K562 (cell line): ENCODE data around the gene HEXIM1. TPM values are rescaled to one million over a fixed set of nuclear protein-coding genes. Genes with fewer than 3 reads are reported as not detected.

Experiments
- ATF7 ChIP-seq: fragments of 450-650 bp; IDR thresholded peaks from 2 replicates; pipeline ENCODE4 v1.7.1; 2014; ENCODE audit warnings: mild to moderate bottlenecking, moderate library complexity
- CEBPG ChIP-seq, 3 experiments: fragments of 200-800 bp in 1 of 3; sonication (Bioruptor generic) in 1 of 3; sonication (generic) in 1 of 3; formaldehyde crosslinking in 1 of 3; IDR thresholded peaks in 2 of 3; conservative IDR thresholded peaks in 1 of 3; 2 replicates each; pipeline versions ENCODE4 v1.6.1 to v1.8.0; 2016 to 2022; ENCODE audit warnings: missing compliant biosample characterization in 2 of 3, missing genetic modification characterization in 2 of 3, mild to moderate bottlenecking in 1 of 3, missing genetic modification reagents in 1 of 3
- COPS2 ChIP-seq: fragments of 450-650 bp; conservative IDR thresholded peaks from 2 replicates; pipeline ENCODE4 v1.6.1; 2016; ENCODE audit warnings: mild to moderate bottlenecking, moderate library complexity
- CTCF ChIP-seq, 3 experiments: IDR thresholded peaks in 2 of 3; conservative IDR thresholded peaks in 1 of 3; 2 replicates each; pipeline ENCODE4 v1.5.1; 2011 to 2012; ENCODE audit warnings: low read length in 3 of 3, mild to moderate bottlenecking in 3 of 3, control low read depth in 2 of 3, improper control_type of control experiment in 1 of 3, inconsistent platforms in 1 of 3, low read depth in 1 of 3, mixed read lengths in 1 of 3, moderate library complexity in 1 of 3; ENCODE audit not compliant: insufficient read depth in 2 of 3
- NEUROD1 ChIP-seq: fragments of 150-350 bp; IDR thresholded peaks from 2 replicates; pipeline ENCODE4 v1.6.1; 2014; ENCODE audit warnings: borderline replicate concordance, low read length, low read depth; ENCODE audit not compliant: partially characterized antibody
- NFIC ChIP-seq: fragments of 450-650 bp; IDR thresholded peaks from 2 replicates; pipeline ENCODE4 v1.6.1; 2017; ENCODE audit warnings: mild to moderate bottlenecking, inconsistent platforms
- NR2C1 ChIP-seq, 2 experiments: fragments of 450-650 bp; IDR thresholded peaks; 2 replicates each; pipeline ENCODE4 v1.6.1; 2017; ENCODE audit warnings: mild to moderate bottlenecking in 2 of 2, antibody characterized with exemption in 1 of 2, inconsistent platforms in 1 of 2, missing compliant biosample characterization in 1 of 2, missing genetic modification characterization in 1 of 2
- RBM25 ChIP-seq: fragments of 200-400 bp; formaldehyde crosslinking; IDR thresholded peaks from 2 replicates; pipeline ENCODE4 v1.6.1; 2018; ENCODE audit warnings: low read length, low read depth, moderate library complexity; ENCODE audit not compliant: severe bottlenecking
- SIN3A ChIP-seq, 2 experiments: fragments of 150-350 bp in 1 of 2; IDR thresholded peaks; 2 replicates each; pipeline ENCODE4 v1.6.1; 2011 to 2016; ENCODE audit warnings: borderline replicate concordance in 2 of 2, low read depth in 2 of 2, low read length in 2 of 2, mild to moderate bottlenecking in 2 of 2, moderate library complexity in 2 of 2; ENCODE audit not compliant: control insufficient read depth in 1 of 2
- SOX6 ChIP-seq: fragments of 450-650 bp; IDR thresholded peaks from 2 replicates; pipeline ENCODE4 v1.6.1; 2014; ENCODE audit warnings: mild to moderate bottlenecking
- SREBF2 ChIP-seq: sonication (generic); formaldehyde crosslinking; IDR thresholded peaks from 2 replicates; pipeline ENCODE4 v1.4.0; 2020; ENCODE audit warnings: mild to moderate bottlenecking, missing genetic modification reagents
- TBL1XR1 ChIP-seq, 2 experiments: IDR thresholded peaks; 2 replicates each; pipeline ENCODE4 v1.6.1; 2012; ENCODE audit warnings: improper control_type of control experiment in 2 of 2, low read length in 2 of 2, mild to moderate bottlenecking in 1 of 2
- ZEB2 ChIP-seq: fragments of 450-650 bp; IDR thresholded peaks from 2 replicates; pipeline ENCODE4 v1.6.1; 2016
- ZMIZ1 ChIP-seq, 2 experiments: fragments of 150-350 bp in 1 of 2; IDR thresholded peaks; 2 replicates each; pipeline ENCODE4 v1.6.1; 2012 to 2016; ENCODE audit warnings: low read depth in 2 of 2, low read length in 2 of 2, mild to moderate bottlenecking in 1 of 2, moderate library complexity in 1 of 2
- ZNF384 ChIP-seq: IDR thresholded peaks from 2 replicates; pipeline ENCODE4 v1.6.1; 2012; ENCODE audit warnings: low read depth, low read length, improper control_type of control experiment
- ZNF668 ChIP-seq: fragments of 250-450 bp; sonication (Bioruptor Pico); IDR thresholded peaks from 2 replicates; pipeline ENCODE4 v1.8.0; 2022; ENCODE audit warnings: mild to moderate bottlenecking, inconsistent platforms
- polyA plus RNA-seq, 8 experiments: library from polyadenylated mRNA; depleted of rRNA in 4 of 8; stranded (reverse) in 5 of 8; unstranded in 3 of 8; fragments of >200 nt; fragmentation: Nextera tagmentation in 2 of 8; fragmentation: Illumina TruSeq in 1 of 8; extraction: Ambion mirVana in 2 of 8; extraction: Trizol in 1 of 8; gene quantifications; 2 replicates each; pipeline versions ENCODE4 v1.2.1 to v1.2.3, GENCODE V29; 2011 to 2014; ENCODE audit warnings: inconsistent platforms in 1 of 8, missing spikeins in 1 of 8
- total RNA-seq, 7 experiments: library from RNA; depleted of rRNA in 6 of 7; stranded (reverse); fragments of >200 nt in 6 of 7; fragmentation: Illumina TruSeq in 2 of 7; extraction: Trizol in 2 of 7; gene quantifications; 2 replicates each; pipeline versions ENCODE4 v1.2.1 to v1.2.3, GENCODE V29; 2011 to 2021; ENCODE audit warnings: low replicate concordance in 1 of 7
- TF ChIP-seq, protein P1 (sequence below): sonication (generic); formaldehyde crosslinking; IDR thresholded peaks from 2 replicates; pipeline ENCODE4 v1.9.0; 2022; ENCODE audit warnings: mild to moderate bottlenecking, missing genetic modification reagents
- TF ChIP-seq, protein P2 (sequence below): IDR thresholded peaks from 2 replicates; pipeline ENCODE4 v1.6.1; 2012; ENCODE audit warnings: low read depth, low read length, improper control_type of control experiment, borderline replicate concordance

Gene HEXIM1
- total and polyA plus RNA-seq, 9 of the 15 experiments (the other 6 are each of a cell fraction or from before 2014, with no cell fraction given): 1.4 to 28.3 (median 9.1) TPM

DNA sequence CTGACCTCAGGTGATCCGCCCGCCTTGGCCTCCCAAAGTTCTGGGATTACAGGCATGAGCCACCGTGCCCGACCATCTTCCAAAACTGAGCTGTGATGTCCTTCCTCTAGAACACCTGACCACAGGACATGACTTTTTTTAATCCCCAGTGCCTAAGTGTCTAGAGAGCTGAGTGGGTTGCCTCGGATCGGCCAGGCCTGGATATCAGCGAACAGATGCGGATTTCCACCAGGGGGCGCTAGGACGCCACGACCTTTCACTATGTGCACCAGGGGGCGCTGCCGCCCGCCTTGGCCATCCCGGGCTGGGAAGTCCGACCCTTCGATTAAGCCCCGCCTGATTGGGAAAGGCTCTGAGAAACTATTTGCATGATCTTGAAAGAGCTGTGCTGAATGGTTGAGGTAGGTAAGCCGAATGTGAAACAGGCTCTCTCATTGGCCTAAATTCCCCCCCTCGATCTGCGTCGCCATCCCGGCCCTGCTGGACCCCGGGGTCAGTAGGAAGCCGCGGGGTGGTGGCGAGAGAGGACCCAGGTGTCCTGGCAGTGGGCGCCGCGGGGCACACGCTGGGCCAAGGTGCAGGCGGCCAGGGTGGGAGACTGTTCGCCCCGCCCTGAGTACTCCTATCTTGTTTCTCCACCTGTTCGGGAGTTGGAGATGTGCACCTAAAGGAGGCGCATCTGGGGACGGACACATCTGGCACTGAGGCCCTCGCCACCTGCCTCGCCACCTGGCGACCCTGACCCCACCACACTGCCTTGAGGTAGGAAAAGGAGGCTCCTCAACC lies 12.9 kb upstream of the HEXIM1 start, which contains the start of gene ACBD4 (continued):
- TF ChIP-seq NEUROD1: peak; percentile 42
- peak in 1 of 2 experiments; percentile 52; a peak in 1 of 4 replicates for TF ChIP-seq ZMIZ1 (IDR thresholded peaks at IDR 0.05; ENCODE audit: low read depth in 2 of 2, low read length in 2 of 2)
- TF ChIP-seq, protein P1, sequence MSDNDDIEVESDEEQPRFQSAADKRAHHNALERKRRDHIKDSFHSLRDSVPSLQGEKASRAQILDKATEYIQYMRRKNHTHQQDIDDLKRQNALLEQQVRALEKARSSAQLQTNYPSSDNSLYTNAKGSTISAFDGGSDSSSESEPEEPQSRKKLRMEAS (CRISPR knock-in tag): peak; percentile 58
- peak; percentile 65 for TF ChIP-seq NFIC
- TF ChIP-seq SOX6: peak; percentile 57
- TF ChIP-seq ZNF384: peak; percentile 58
- peak; percentile 82 for TF ChIP-seq ZEB2
- TF ChIP-seq RBM25: peak; percentile 84
- TF ChIP-seq, protein P2, sequence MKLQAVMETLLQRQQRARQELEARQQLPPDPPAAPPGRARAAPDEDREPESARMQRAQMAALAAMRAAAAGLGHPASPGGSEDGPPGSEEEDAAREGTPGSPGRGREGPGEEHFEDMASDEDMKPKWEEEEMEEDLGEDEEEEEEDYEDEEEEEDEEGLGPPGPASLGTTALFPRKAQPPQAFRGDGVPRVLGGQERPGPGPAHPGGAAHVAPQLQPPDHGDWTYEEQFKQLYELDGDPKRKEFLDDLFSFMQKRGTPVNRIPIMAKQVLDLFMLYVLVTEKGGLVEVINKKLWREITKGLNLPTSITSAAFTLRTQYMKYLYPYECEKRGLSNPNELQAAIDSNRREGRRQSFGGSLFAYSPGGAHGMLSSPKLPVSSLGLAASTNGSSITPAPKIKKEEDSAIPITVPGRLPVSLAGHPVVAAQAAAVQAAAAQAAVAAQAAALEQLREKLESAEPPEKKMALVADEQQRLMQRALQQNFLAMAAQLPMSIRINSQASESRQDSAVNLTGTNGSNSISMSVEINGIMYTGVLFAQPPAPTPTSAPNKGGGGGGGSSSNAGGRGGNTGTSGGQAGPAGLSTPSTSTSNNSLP: peak; percentile 92
- peak; percentile 100 for TF ChIP-seq CTCF (IDR thresholded peaks at IDR 0.05 in 2 of 3, conservative IDR thresholded peaks at IDR 0.05 in 1 of 3; ENCODE audit: insufficient read depth in 2 of 3, low read depth in 1 of 3, low read length in 3 of 3)
- peak; percentile 84 for TF ChIP-seq ATF7
- peak; percentile 83 for TF ChIP-seq CEBPG (CRISPR knock-in tag; IDR thresholded peaks at IDR 0.05)
- TF ChIP-seq CEBPG (tag; conservative IDR thresholded peaks at IDR 0.05 in 1 of 2, IDR thresholded peaks at IDR 0.05 in 1 of 2): peak in 1 of 2 experiments; percentile 63; a peak in 1 of 4 replicates
- no peak for TF ChIP-seq ZNF668 (CRISPR knock-in tag)
- peak in 1 of 2 experiments; percentile 68; a peak in 2 of 4 replicates for TF ChIP-seq TBL1XR1 (IDR thresholded peaks at IDR 0.05; ENCODE audit: low read length in 2 of 2)
- no peak for TF ChIP-seq NR2C1 (IDR thresholded peaks at IDR 0.05)
- 0 out of 2 replicates have a peak, but pooled peaks have one; percentile 16 for TF ChIP-seq NR2C1 (tag; IDR thresholded peaks at IDR 0.05)
- TF ChIP-seq SIN3A (IDR thresholded peaks at IDR 0.05; ENCODE audit: borderline replicate concordance in 2 of 2, control insufficient read depth in 1 of 2, low read depth in 2 of 2, low read length in 2 of 2): 0 out of 4 replicates have a peak, but pooled peaks of 1 of the 2 experiments have one; percentile 52
- TF ChIP-seq COPS2: no peak
- TF ChIP-seq SREBF2 (CRISPR knock-in tag): no peak
